H54 (cell line): ENCODE data around the gene ALPI.

Source experiments
- DNase-seq: peaks from one replicate; pipeline ENCODE4 v3.0.0; 2011; ENCODE audit warnings: low spot score, mixed read lengths; ENCODE audit not compliant: insufficient read length
- FAIRE-seq: peaks from 3 replicates; lab custom pipeline; 2011; peaks lifted over from hg19 to GRCh38; lab: Jason Lieb, UNC
- POLR2A ChIP-seq: IDR thresholded peaks from 2 replicates; pipeline ENCODE4 v1.6.1; 2011; ENCODE audit warnings: low read depth, mild to moderate bottlenecking, low read length

ALPI gene

DNA sequence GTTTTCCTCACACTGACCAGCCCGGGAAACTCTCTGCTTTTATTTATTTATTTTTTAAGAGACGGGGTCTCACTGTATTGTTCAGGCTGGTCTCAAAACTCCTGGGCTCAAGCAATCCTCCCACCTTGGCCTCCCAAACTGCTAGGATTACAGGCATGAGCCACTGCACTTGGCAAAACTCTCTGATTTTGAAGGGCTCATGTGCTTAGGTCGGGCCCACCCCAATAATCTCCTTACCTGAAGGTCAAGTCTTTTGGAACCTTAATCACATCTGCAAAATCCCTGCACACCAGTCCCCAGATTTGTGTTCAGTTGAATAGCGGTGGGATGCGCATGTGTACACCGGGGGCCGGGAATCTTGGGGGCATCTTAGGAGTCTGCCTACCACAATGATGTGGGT lies 39.3 kb downstream of the ALPI start:
- FAIRE-seq (no peak), DNase-seq (no peak)
- no peak for TF ChIP-seq POLR2A

GRCh38 chr2:232496501-232497270 lies 40.7 kb downstream of the ALPI start:
- TF ChIP-seq POLR2A, result no peak
- no peak for DNase-seq
- no peak for FAIRE-seq

DNA sequence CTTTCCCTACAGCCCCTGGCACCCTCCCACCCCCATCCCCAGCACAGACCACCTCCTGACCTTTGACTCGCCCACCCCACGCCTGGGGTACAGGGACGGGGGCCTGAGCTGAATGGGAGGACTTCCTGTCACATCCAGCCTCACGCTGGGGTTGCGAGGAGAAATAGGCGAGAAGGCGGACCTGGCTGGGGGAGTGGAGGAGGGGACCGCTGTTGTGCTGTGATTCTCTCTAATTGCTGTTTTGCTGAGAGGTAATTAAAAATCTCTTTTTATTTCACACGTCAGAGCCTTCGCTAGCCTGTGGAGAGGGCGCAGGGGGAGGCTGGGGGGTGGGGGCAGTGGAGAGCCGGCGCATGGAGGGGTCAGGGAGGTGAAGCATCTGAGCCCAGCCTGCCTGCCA lies 41.4 kb downstream of the ALPI start:
- FAIRE-seq (no peak), DNase-seq (no peak)

DNA sequence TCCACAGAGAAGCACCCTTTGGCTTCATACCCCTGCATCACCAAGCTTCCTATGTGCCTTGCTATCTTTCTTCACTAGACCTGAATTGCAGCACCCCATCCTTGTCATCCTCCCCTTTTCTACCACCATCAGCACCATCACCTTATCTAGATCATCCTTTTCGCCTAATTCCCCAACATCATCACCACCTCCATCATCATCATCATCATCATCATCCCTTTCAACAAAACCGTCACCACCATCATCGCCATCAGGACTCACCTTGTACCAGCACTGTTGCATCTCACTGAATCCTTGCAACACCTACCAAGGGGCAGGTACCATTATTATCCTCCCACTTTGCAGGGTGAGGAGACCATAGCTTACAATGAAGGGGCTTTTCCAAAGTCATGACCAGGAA lies 42.5 kb downstream of the ALPI start:
- TF ChIP-seq POLR2A, result no peak
- DNase-seq (no peak), FAIRE-seq (no peak)

More for the DNA sequence above, 41.4 kb downstream of the ALPI start:
- TF ChIP-seq POLR2A, result no peak

DNA sequence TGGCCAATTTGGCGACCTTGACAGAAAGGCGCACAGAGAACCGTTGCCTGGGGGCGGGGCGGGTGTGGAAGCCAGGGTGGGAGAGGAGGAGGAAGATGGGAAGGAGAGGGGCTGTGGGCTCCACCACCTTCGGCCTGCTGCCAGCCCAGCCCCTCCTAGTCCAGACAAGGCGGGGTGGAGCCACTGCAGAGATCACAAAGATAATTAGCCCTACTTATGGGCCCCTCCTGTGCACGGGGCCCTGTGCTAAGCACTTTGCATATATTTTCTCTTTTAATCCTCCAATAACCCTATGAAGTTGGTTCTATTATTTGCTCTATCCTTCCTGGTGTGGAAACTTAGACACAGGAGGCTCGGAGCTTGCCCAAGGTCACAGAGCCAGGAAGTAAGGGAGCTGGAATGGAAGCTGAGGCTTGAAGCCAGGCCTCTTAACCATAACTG lies 45.4 kb downstream of the ALPI start:
- TF ChIP-seq POLR2A, result no peak
- DNase-seq (no peak), FAIRE-seq (no peak)

DNA sequence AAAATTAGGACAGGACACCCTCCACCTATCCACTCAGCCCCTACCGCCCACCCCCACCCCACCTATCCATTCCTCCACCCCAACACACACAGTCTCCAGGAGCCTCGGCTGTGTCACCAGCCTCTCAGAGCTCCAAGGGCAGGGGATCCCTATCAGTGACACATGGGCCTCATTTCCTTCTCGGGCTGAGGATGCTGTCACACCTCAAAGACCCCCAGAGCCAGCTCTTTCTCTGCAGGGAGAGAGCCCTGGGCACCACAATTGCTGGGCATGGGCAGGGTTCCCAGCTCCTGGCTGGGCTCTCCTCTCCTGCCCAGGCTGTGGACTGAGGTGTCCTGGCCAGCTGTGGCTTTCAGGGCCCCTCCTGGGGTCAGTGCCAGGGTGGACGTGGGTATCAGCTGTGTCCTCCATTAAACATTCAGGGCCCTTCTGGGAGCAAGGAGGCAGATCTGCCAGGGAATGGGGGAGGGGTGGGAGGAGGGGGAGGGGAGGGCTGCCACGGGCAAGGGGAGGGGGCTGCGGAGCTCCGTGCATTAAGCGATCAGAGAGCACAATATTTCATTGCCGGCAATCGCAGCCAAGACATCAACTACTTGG lies 45.9 kb downstream of the ALPI start:
- DNase-seq, result no peak
- FAIRE-seq, result no peak
- no peak for TF ChIP-seq POLR2A

DNA sequence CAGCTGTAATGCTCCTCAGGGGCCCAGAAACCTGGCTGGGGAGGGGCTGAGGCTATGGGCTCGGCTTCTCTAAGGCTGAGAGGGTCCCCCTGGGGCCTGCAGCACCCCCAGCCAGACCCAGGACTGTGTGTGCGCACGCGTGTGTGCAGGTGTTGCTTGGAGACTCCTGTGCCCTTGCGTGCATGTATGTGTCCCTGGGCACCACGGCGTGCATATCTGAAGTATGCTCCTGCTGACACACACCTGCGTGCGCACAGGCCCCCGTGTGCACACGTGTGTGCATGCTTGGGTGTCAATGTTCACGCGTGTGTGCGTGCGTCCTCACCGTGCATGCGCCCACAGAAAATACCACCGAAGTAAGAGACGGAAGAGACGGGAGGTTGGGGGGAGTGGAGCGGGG lies 46.6 kb downstream of the ALPI start:
- DNase-seq, result no peak
- FAIRE-seq, result no peak

DNA sequence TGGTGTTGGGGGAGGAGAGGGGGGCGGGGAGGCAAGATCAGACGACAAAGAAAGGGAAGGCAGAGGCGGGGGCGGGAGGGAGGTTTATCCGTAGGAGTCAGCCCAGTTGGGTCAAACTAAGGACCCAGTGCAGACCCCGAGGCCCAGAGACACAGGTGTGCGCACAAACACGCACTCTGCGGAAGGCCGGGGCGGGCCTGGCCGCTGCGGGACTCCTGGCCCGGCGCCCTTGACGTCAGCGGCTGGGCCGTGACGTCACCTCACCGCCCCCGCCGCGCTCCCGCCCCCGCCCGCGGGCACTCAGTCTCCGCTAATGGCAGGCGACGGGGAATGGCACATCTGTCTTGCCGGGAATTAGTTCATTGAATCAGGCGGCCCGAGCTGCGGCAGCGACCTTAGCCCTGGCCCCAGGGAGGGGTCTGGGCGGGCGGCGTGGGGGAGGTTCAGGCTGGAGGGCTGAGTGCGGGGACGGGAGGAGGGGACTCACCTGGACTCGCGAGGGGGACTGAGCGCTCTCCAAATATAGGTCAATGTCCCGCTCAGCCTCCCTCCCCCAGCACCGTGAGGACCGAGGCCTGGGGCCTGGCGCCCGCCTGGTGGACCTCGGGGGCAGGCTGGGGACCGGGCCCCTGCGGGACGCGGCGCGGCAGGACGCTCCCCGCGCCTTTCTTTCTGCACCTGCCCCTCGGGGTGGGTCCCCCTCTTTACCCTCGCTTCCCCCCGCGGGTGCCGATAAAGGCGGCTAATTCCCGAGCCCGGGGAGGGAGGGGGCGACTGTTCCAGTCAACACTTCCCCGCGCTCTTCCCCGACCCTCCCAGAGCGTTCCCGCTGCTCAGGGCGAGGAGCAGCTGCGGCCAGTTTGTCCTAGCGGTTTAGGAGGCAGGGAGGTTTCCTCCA lies 47.2 kb downstream of the ALPI start:
- no peak for TF ChIP-seq POLR2A
- no peak for DNase-seq
- FAIRE-seq, result no peak

More for the DNA sequence above, 46.6 kb downstream of the ALPI start:
- TF ChIP-seq POLR2A, result no peak

DNA sequence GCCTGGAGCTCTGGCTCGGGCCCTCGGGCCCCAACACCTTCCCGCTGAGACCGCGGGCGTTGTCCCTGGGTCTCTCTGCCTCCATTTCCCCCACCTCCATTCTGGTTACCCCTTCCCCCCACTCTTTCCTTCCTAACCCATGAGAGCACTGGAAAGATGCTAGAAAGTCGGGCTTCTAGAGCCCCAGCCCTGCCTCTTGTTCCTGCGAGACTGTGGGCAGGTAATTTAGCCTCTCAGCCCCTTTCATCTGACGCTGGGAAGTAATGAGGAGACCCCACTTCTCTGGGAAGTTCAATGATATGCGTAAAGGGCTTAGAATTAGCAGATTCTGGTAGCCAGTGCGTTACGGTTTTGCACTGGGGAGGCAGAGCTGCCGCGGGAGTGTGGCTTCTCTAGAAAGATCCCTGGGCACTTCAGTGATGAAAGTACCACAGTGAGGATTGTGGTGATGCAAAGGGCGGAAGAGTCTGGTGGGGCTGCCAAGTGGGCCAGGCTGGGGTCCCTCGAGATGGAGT lies 47.9 kb downstream of the ALPI start:
- no peak for TF ChIP-seq POLR2A
- no peak for FAIRE-seq
- no peak for DNase-seq

DNA sequence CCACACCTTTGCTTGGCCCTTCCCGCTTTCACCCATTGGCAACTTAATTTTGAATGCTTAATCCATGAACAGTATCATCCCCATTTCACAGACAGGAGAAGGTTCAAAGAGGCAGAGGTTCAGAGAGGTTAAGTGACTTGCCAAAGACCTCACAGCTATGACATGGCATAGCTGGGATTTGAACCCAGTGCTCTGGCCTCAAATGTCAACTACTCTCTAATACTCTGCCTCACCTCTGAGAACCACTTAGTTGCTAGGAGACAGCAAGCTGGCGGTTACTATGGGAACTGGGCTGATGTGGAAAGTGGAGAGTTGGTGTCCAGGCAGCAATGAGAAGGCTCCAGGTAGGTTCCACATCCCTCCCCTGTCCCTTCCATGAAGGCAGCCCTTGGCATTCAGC lies 48.5 kb downstream of the ALPI start:
- TF ChIP-seq POLR2A, result no peak
- DNase-seq, result no peak
- no peak for FAIRE-seq

- FAIRE-seq (no peak), DNase-seq (no peak)
- no peak for TF ChIP-seq POLR2A
Measured at GRCh38 chr2:232505856-232506255, 49.9 kb downstream of the ALPI start.

GRCh38 chr2:232506709-232507108 lies 50.8 kb downstream of the ALPI start:
- DNase-seq, result no peak
- TF ChIP-seq POLR2A, result no peak
- no peak for FAIRE-seq

DNA sequence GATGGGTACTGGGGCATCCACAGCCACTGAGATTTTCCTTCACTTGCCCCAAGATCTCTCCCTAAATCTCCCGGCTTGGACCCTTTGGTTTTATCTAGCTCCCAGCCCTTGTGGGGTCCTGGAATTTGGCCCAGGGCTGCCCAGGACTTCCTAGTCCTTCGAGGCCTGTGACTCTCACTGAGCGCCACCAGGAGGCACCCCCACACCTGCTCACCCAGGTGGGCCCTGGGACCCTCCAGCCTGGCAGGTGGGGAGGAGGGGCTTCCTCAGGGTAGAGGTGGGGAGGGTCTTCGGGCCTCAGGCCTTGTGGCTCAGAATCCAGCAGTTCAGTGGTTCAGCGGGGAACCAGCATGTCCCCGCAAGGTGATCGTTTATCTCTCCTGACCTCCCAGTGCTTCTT lies 52.3 kb downstream of the ALPI start:
- DNase-seq (no peak), FAIRE-seq (no peak)
- TF ChIP-seq POLR2A, result no peak
